Lung (tissue), 12 donors: ENCODE data around the gene ISLR2. TPM values are rescaled to one million over a fixed set of nuclear protein-coding genes. Genes with fewer than 3 reads are reported as not detected.

Experiments used
- ATAC-seq: fragments of 200-7000 bp; cut with Tn5 transposase; one replicate; pipeline ENCODE4 v1.9.1; 2020; ENCODE audit warnings: moderate number of reproducible peaks; ENCODE audit not compliant: insufficient read depth, low FRiP score
- DNase-seq, 3 donors: peaks; one replicate each; pipeline ENCODE4 v3.0.0-alpha.2; 2013 to 2017
- H3K27ac ChIP-seq, 2 donors: one replicate each; pipeline ENCODE4 v1.5.1; 2013; ENCODE audit warnings: mild to moderate bottlenecking in 2 of 2, moderate library complexity in 2 of 2, control low read depth in 1 of 2, inconsistent platforms in 1 of 2, low read depth in 1 of 2, low read length in 1 of 2
- H3K27me3 ChIP-seq, 3 donors: one replicate each; pipeline ENCODE4 v1.5.1; 2013; ENCODE audit warnings: low read length in 2 of 3; ENCODE audit not compliant: control insufficient read depth in 3 of 3, insufficient read depth in 3 of 3
- H3K36me3 ChIP-seq, 4 donors: one replicate each; pipeline ENCODE4 v1.5.1; 2013; ENCODE audit warnings: low read length in 4 of 4, mild to moderate bottlenecking in 1 of 4, moderate library complexity in 1 of 4; ENCODE audit not compliant: control insufficient read depth in 4 of 4, insufficient read depth in 4 of 4
- H3K4me1 ChIP-seq, 5 donors: one replicate each; pipeline ENCODE4 v1.5.1; 2013; ENCODE audit warnings: low read length in 5 of 5, mild to moderate bottlenecking in 2 of 5, moderate library complexity in 1 of 5; ENCODE audit not compliant: control insufficient read depth in 5 of 5, insufficient read depth in 5 of 5
- H3K4me3 ChIP-seq: one replicate; pipeline ENCODE4 v1.5.1; 2013; ENCODE audit warnings: mild to moderate bottlenecking, control low read depth, moderate library complexity
- H3K9ac ChIP-seq, 2 donors: one replicate each; pipeline ENCODE4 v1.5.1; 2013; ENCODE audit warnings: low read length in 2 of 2, control low read depth in 1 of 2; ENCODE audit not compliant: insufficient read depth in 1 of 2
- H3K9me3 ChIP-seq, 4 donors: one replicate each; pipeline ENCODE4 v1.5.1; 2013; ENCODE audit warnings: low read length in 3 of 4, mild to moderate bottlenecking in 1 of 4, moderate library complexity in 1 of 4; ENCODE audit not compliant: control insufficient read depth in 4 of 4, insufficient read depth in 3 of 4
- WGBS, 2 donors: extraction: QIAGEN DNeasy Blood & Tissue Kit; methylation state at CpG; one replicate each; pipeline ENCODE4 v1.1.7; 2013; 5-methylcytosine and 5-hydroxymethylcytosine counted together
- polyA plus RNA-seq, 2 donors: library from polyadenylated mRNA; stranded (reverse); fragments of 200-250 nt; gene quantifications; one replicate each; pipeline ENCODE4 v1.2.1, GENCODE V29; 2013
- total RNA-seq, 2 donors: library from RNA; depleted of rRNA in 1 of 2; stranded (reverse); fragments of >200 nt in 1 of 2; gene quantifications; one replicate each; pipeline ENCODE4 v1.2.1, GENCODE V29; 2014 to 2021
- TF ChIP-seq, protein P1 (sequence below): IDR thresholded peaks from 2 replicates; pipeline ENCODE4 v1.5.1; 2012; ENCODE audit warnings: mild to moderate bottlenecking; ENCODE audit errors: control extremely low read depth, extremely low read depth
- donor health status: control.
- donor health status: control.
- donor health status: Bipolar disorder and iron deficiency.
- donor health status: healthy.
- donor health status: DM: yes; HTN: yes; CAD: no.

ISLR2 gene
- total and polyA plus RNA-seq, 4 donors, result 0.31 to 10.2 (median 0.41) TPM

DNA sequence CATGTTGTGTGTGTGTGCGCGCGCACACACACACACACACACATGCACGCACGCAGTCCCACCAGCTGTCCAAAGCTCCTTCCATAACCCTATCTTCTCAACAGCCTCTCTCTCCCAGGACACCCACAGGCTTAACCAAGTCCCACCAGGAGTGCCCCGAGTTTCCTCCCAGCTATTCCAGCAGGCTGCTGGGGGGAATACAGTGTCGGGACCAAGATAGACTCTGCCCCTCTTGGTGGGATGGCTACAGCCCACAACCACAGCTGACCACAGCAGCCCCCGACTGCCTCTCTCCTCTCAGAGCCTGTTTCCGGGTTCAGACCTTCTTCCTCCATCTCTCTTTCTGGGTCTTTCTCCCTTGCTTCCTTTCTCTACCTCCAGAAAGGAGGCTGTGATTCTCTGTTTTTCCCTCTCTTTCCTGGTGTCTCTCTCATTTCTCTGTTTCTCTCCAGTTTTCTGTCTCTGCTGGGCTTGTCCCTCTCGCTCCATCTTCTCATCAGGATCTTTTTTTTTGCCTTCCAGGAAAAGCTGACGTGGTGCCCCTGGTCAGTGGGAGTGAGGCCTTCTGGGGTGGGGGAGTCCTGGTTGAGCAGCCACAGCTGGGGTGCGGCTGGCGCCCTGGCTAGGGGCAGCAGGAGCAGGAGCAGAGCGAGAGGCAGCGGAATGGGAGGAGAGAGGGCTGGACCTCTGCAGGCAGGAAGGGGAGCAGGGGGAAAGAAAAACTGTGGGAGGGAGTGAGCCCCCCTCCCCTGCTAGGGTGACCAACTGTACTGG, 39.9 kb downstream of the ISLR2 start:
- H3K4me1 ChIP-seq, result peaks cover 0 to 60% (median 38%) of the 10 kb centered on the region in 5 donors
- peak; percentile 69 to 74 (median 69) for DNase-seq
- no peak for ATAC-seq
- H3K36me3 ChIP-seq, result peaks cover 0 to 2% (median 0%) of the 10 kb centered on the region in 4 donors
- H3K9ac ChIP-seq, result no peak overlapping the region
- no peaks in the 10 kb centered on the region for H3K9me3 ChIP-seq
- H3K4me3 ChIP-seq, result no peak overlapping the region
- TF ChIP-seq, protein P1, sequence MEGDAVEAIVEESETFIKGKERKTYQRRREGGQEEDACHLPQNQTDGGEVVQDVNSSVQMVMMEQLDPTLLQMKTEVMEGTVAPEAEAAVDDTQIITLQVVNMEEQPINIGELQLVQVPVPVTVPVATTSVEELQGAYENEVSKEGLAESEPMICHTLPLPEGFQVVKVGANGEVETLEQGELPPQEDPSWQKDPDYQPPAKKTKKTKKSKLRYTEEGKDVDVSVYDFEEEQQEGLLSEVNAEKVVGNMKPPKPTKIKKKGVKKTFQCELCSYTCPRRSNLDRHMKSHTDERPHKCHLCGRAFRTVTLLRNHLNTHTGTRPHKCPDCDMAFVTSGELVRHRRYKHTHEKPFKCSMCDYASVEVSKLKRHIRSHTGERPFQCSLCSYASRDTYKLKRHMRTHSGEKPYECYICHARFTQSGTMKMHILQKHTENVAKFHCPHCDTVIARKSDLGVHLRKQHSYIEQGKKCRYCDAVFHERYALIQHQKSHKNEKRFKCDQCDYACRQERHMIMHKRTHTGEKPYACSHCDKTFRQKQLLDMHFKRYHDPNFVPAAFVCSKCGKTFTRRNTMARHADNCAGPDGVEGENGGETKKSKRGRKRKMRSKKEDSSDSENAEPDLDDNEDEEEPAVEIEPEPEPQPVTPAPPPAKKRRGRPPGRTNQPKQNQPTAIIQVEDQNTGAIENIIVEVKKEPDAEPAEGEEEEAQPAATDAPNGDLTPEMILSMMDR, result no peak
- no peak overlapping the region for H3K27ac ChIP-seq
- H3K27me3 ChIP-seq, result no peaks in the 10 kb centered on the region
- 82 to 84% methylated on average over 15 of the region's 15 CpGs for WGBS, 2 donors

DNA sequence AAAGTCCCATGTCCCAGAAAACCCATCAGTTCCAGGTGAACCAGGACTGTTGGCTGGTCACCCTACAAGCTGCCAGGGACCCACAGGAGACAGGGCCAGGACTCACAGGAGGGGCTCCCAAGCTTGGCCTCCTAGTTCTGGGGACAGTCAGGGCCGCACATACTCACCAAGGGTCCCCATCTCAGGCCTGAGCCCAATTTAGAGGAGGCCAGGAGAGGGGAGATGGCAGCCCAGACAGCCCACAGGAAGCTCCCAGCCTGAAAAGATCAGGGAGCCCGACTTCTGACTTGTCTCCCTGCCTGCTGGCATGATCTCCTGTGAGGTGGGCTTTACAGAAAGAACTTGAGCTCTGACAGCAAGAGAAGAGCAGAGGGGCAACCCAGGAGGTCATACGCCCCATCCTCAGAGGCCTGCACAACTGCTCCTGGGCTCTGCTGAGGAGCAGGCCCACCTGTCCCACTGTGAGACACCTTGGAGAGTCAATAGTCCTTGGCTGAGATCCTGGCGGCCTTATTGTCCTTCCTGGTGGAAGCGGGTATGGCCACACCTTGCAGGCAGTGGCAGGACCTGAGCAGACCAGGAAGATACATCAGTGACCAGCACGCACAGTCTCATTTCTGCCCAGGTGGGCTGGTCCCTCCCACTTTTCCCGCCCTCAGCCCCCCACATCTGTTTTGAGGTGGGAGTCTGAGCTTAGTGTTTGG, 40.6 kb downstream of the ISLR2 start:
- H3K9ac ChIP-seq, result no peak overlapping the region
- TF ChIP-seq, protein P1, result no peak
- no peaks in the 10 kb centered on the region for H3K9me3 ChIP-seq
- DNase-seq (no peak), ATAC-seq (no peak)
- H3K4me3 ChIP-seq, result no peak overlapping the region
- 86 to 89% methylated on average over 7 of the region's 7 CpGs for WGBS, 2 donors
- H3K27ac ChIP-seq, result no peak overlapping the region
- peaks cover 0 to 8% (median 0%) of the 10 kb centered on the region in 4 donors for H3K36me3 ChIP-seq
- peaks cover 0 to 68% (median 38%) of the 10 kb centered on the region in 5 donors for H3K4me1 ChIP-seq
- H3K27me3 ChIP-seq, result no peaks in the 10 kb centered on the region

DNA sequence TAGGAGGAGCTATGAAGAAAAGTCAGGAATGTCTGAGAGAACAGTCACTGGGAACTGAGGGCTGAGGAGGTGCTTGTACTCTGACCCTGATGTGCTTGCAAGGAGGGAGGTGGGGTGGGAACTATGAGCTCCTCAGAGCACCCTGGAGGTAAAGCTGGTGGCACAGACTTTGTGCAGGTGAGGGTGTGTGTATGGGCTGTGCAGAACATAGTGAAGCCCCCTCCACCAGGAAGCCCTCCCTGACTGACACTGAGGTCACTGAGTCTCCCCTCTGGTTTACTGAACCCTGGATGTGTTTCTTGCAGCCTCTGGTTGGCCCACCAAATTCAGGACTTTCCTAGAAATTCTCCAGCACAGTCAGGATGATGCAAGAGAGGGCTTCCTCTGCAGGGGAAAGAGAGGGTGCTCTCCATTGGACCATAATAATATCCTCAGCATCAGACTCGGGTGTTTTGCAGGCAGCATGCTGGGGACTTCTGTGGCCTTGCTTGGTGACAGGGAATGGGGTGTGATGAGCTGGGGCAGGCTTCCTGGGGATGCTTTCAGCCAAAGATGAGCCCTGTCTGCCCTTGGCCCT, 41.7 kb downstream of the ISLR2 start:
- TF ChIP-seq, protein P1, result no peak
- Histone ChIP-seq H3K27ac (peak overlapping the region in 1 of 2 donors; percentile 33), H3K4me3 (no peak overlapping the region), H3K36me3 (peaks cover 0 to 8% (median 0%) of the 10 kb centered on the region in 4 donors), H3K4me1 (peaks cover 0 to 78% (median 41%) of the 10 kb centered on the region in 5 donors), H3K9ac (peak overlapping the region in 1 of 2 donors; percentile 67), H3K9me3 (no peaks in the 10 kb centered on the region), H3K27me3 (no peaks in the 10 kb centered on the region)
- WGBS, 2 donors, result 62 to 83% methylated on average over 1 of the region's 1 CpG
- ATAC-seq (no peak), DNase-seq (peak in 2 of 3 donors; percentile 41 to 66)
